Endothelial cell of umbilical vein (primary cell): ENCODE data around the gene BTN2A1. TPM values are rescaled to one million over a fixed set of nuclear protein-coding genes. Genes with fewer than 3 reads are reported as not detected.
A peak's percentile ranks its signal among the peaks of the same experiment; 100 is the strongest.

Experiments used
- BruUV-seq: library from RNA; stranded (reverse); fragments of 400-500 nt; replicated peaks from 2 replicates; lab custom pipeline; 2021; lab: Mats Ljungman, UMichigan
- CTCF ChIA-PET: fragments of 300-600, 350-600 bp; sonication (Branson Sonifier 250); formaldehyde crosslinking; loops from one replicate; lab custom pipeline; 2021; ENCODE audit warnings: antibody characterized with exemption, inconsistent platforms; lab: Charles Lee
- POLR2A ChIA-PET: fragments of 300-600, 350-600 bp; sonication (Branson Sonifier 250); formaldehyde crosslinking; loops from one replicate; lab custom pipeline; 2021; ENCODE audit warnings: antibody characterized with exemption, inconsistent platforms; lab: Charles Lee
- DNase-seq: peaks from one replicate; pipeline ENCODE4 v3.0.0-alpha.2; 2011; ENCODE audit warnings: low read depth, low spot score
- FAIRE-seq: peaks from 2 replicates; lab custom pipeline; 2011; peaks lifted over from hg19 to GRCh38; lab: Jason Lieb, UNC
- H2AFZ ChIP-seq: 2 replicates; pipeline ENCODE4 v1.6.0; 2012; ENCODE audit warnings: low read depth, low read length, control low read depth, inconsistent platforms
- H3K27ac ChIP-seq: 2 replicates; pipeline ENCODE4 v1.5.1; 2011; ENCODE audit warnings: low read depth, mild to moderate bottlenecking, control low read depth, low read length, moderate library complexity; ENCODE audit not compliant: insufficient read depth
- H3K27me3 ChIP-seq, 2 experiments: 2 replicates each; pipeline versions ENCODE4 v1.6.0 to v1.6.1; 2011; ENCODE audit warnings: low read length in 2 of 2, mixed read lengths in 1 of 2; ENCODE audit not compliant: control insufficient read depth in 2 of 2, insufficient read depth in 2 of 2
- H3K36me3 ChIP-seq, 2 experiments: 2 replicates in 1 of 2; 3 replicates in 1 of 2; pipeline ENCODE4 v1.5.1; 2011; ENCODE audit warnings: low read length in 2 of 2, mild to moderate bottlenecking in 1 of 2, moderate library complexity in 1 of 2; ENCODE audit not compliant: control insufficient read depth in 2 of 2, insufficient read depth in 2 of 2; ENCODE audit errors: extremely low read depth in 1 of 2
- H3K4me1 ChIP-seq: 3 replicates; pipeline ENCODE4 v1.5.1; 2011; ENCODE audit warnings: mild to moderate bottlenecking, low read length; ENCODE audit not compliant: control insufficient read depth, insufficient read depth; ENCODE audit errors: extremely low read depth
- H3K4me2 ChIP-seq: 2 replicates; pipeline ENCODE4 v1.6.1; 2011; ENCODE audit warnings: low read length, control low read depth, mixed read lengths; ENCODE audit not compliant: insufficient read depth
- H3K4me3 ChIP-seq, 3 experiments: fragments of 200-600 bp in 1 of 3; sonication (generic), shearing (Covaris generic) in 1 of 3; replicated peaks in 1 of 3; 2 replicates each; pipeline ENCODE4 v1.5.1; 2011 to 2016; ENCODE audit warnings: control low read depth in 3 of 3, low read length in 3 of 3, mild to moderate bottlenecking in 2 of 3, inconsistent platforms in 1 of 3, low read depth in 1 of 3, moderate library complexity in 1 of 3; ENCODE audit not compliant: insufficient read depth in 1 of 3
- H3K79me2 ChIP-seq: 2 replicates; pipeline ENCODE4 v1.6.0; 2012; ENCODE audit warnings: low read length, inconsistent platforms; ENCODE audit not compliant: control insufficient read depth, insufficient read depth
- H3K9ac ChIP-seq: replicated peaks from 2 replicates; pipeline ENCODE3; 2011; ENCODE audit warnings: low read length, control low read depth; ENCODE audit not compliant: insufficient read depth; ENCODE audit errors: extremely low read depth
- H3K9me1 ChIP-seq: replicated peaks from 3 replicates; pipeline ENCODE4 v1.6.0; 2011; ENCODE audit warnings: mild to moderate bottlenecking, low read length; ENCODE audit not compliant: control insufficient read depth, insufficient read depth; ENCODE audit errors: extremely low read depth
- H3K9me3 ChIP-seq: replicated peaks from 2 replicates; pipeline ENCODE4 v1.5.1; 2012; ENCODE audit warnings: low read length, inconsistent platforms; ENCODE audit not compliant: control insufficient read depth, insufficient read depth
- H4K20me1 ChIP-seq: replicated peaks from 2 replicates; pipeline ENCODE3; 2011; ENCODE audit warnings: mild to moderate bottlenecking, low read length; ENCODE audit not compliant: control insufficient read depth, insufficient read depth; ENCODE audit errors: extremely low read depth
- CTCF ChIP-seq, 2 donors: IDR thresholded peaks; 1 replicate in 1 of 2; 2 replicates in 1 of 2; pipeline ENCODE4 v1.5.1; 2011; ENCODE audit warnings: low read length in 2 of 2, mild to moderate bottlenecking in 2 of 2, moderate library complexity in 2 of 2, control low read depth in 1 of 2, inconsistent platforms in 1 of 2, low read depth in 1 of 2; ENCODE audit not compliant: insufficient read depth in 1 of 2; ENCODE audit errors: extremely low read depth in 1 of 2
- EZH2 ChIP-seq: IDR thresholded peaks from 2 replicates; pipeline ENCODE4 v1.6.1; 2012; ENCODE audit warnings: borderline replicate concordance, low read depth, mild to moderate bottlenecking, moderate library complexity, low read length, inconsistent platforms; ENCODE audit not compliant: severe bottlenecking
- FOS ChIP-seq: IDR thresholded peaks from 2 replicates; pipeline ENCODE4 v1.6.1; 2011; ENCODE audit warnings: mild to moderate bottlenecking, low read length, moderate library complexity, borderline replicate concordance; ENCODE audit not compliant: insufficient read depth
- GATA2 ChIP-seq: IDR thresholded peaks from 2 replicates; pipeline ENCODE4 v1.7.0; 2011; ENCODE audit warnings: low read depth, mild to moderate bottlenecking, moderate library complexity, mixed read lengths, low read length; ENCODE audit not compliant: insufficient read length, insufficient read depth
- JUN ChIP-seq: IDR thresholded peaks from 2 replicates; pipeline ENCODE4 v1.6.1; 2011; ENCODE audit warnings: borderline replicate concordance, low read depth; ENCODE audit not compliant: insufficient read length, insufficient read depth
- MYC ChIP-seq: IDR thresholded peaks from one replicate; pipeline ENCODE4 v1.6.1; 2011; ENCODE audit warnings: mild to moderate bottlenecking, low read depth, low read length
- POLR2A ChIP-seq: IDR thresholded peaks from 2 replicates; pipeline ENCODE4 v1.6.1; 2012; ENCODE audit warnings: low read depth, mild to moderate bottlenecking, control low read depth, low read length
- POLR2AphosphoS5 ChIP-seq: IDR thresholded peaks from 2 replicates; pipeline ENCODE4 v1.6.1; 2012; ENCODE audit warnings: low read depth, mild to moderate bottlenecking, control low read depth, low read length, moderate library complexity; ENCODE audit not compliant: insufficient read depth
- dilution Hi-C: fragments of 300-500 bp; cut with MboI; formaldehyde crosslinking; loops from one replicate; pipeline ENCODE4 v1.15.0; 2019; ENCODE audit warnings: low sequenced_read_pairs; ENCODE audit not compliant: extremely low pct_ligation_motif_present
- intact Hi-C: fragments of 100-400 bp; cut with micrococcal nuclease; formaldehyde crosslinking; loops from one replicate; pipeline ENCODE4 v1.10.0; 2022
- polyA plus RNA-seq, 4 experiments: library from polyadenylated mRNA; depleted of rRNA in 3 of 4; stranded (reverse) in 3 of 4; unstranded in 1 of 4; fragments of >200 nt; gene quantifications; 2 replicates each; pipeline versions ENCODE4 v1.2.1 to v1.2.3, GENCODE V29; 2011 to 2012; ENCODE audit warnings: missing spikeins in 1 of 4
- total RNA-seq: library from RNA; stranded (reverse); gene quantifications from 2 replicates; pipeline ENCODE4 v1.2.3, GENCODE V29; 2021
- TF ChIP-seq, protein P1 (sequence below): IDR thresholded peaks from 2 replicates; pipeline ENCODE4 v1.6.1; 2011; ENCODE audit not compliant: insufficient read depth, insufficient read length

The BTN2A1 gene
- total and polyA plus RNA-seq, 2 donors (not counting 3 experiments of a cell fraction or from before 2014, with no cell fraction given) = 25.1 to 31.9 TPM

DNA sequence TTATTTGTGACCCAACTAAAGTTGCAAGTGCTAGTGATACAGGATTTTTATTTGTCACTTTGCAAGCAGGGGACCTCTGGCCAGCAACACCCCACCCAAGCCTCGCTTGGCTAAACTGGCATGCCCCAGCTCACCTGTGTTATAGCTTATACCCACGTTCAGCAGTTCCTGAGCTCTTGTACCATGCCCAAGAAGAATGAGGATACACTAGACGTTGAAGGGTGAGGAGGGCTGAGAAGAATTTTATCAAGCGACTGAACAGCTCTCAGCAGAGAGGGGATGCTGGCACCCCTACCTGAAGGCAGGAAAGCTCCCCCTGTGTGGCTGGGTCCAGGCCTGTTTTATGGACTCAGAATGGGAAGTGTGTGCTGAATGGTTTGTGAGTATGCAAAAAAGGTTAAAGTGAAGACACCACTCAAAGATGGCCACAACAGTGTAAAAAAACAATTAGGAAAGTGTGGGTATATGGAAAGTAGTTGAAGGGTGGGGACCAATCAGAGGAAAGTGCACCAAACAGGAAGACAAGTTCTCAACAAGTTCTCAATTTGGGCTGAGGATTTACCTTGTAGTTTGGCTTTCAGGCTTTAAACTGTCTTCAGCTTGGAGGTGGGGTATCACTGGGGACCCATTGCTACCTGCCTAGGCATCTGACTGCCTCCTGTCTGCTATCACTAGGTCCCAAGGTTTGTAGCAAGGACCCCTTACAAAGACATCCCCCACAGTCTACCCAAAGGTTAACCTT, 15.0 kb downstream of the BTN2A1 start:
- ChIA-PET POLR2A (no interaction called here), CTCF (interaction anchor here (1.0 kb wide), 1 partner anchor 131 kb away, joined by 5 read pairs; no protein-coding TSS in a partner anchor)
- TF ChIP-seq, protein P1, sequence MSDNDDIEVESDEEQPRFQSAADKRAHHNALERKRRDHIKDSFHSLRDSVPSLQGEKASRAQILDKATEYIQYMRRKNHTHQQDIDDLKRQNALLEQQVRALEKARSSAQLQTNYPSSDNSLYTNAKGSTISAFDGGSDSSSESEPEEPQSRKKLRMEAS = no peak
- TF ChIP-seq POLR2A (no peak), JUN (no peak), POLR2AphosphoS5 (no peak)
- H3K36me3 ChIP-seq = peaks cover 3 to 13% of the 10 kb centered on the region in 2 experiments
- H3K4me2 ChIP-seq = no peak overlapping the region
- no peak overlapping the region for H3K4me3 ChIP-seq
- H4K20me1 ChIP-seq = no peaks in the 10 kb centered on the region
- H3K9me3 ChIP-seq = no peaks in the 10 kb centered on the region
- dilution Hi-C loops (no loop called here), intact Hi-C loops (no loop called here)
- H3K79me2 ChIP-seq = no peaks in the 10 kb centered on the region
- no TSS peak for BruUV-seq
- FAIRE-seq (no peak), DNase-seq (no peak)
- H3K9me1 ChIP-seq = no peaks in the 10 kb centered on the region
- no peak overlapping the region for H3K27ac ChIP-seq
- H2AFZ ChIP-seq = peak overlapping the region; percentile 15
- peaks cover 23% of the 10 kb centered on the region for H3K4me1 ChIP-seq
- H3K27me3 ChIP-seq = no peaks in the 10 kb centered on the region
- no peak overlapping the region for H3K9ac ChIP-seq

DNA sequence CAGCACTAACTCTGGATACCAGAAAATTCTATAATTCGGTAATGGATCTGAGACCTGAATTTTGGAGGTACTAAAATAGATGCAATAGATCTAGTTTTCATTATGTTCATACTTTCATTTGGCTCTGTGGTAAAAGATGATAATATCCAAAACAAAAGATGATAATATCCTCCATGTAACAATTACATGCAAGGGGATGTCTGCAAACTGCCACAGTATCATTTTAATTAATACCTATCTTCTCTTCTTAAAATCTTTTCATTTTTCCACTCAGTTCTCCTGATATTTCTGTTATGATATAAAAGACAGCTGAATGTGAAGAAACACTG, 15.6 kb downstream of the BTN2A1 start:
- peak overlapping the region; percentile 90 for H3K9ac ChIP-seq
- no TSS peak for BruUV-seq
- peak overlapping the region; percentile 90 for H3K27ac ChIP-seq
- no peak for DNase-seq
- intact Hi-C loops = no loop called here
- no peaks in the 10 kb centered on the region for H3K9me3 ChIP-seq
- H3K27me3 ChIP-seq = no peaks in the 10 kb centered on the region
- no peaks in the 10 kb centered on the region for H4K20me1 ChIP-seq
- TF ChIP-seq, protein P1 = no peak
- TF ChIP-seq JUN (no peak), MYC (no peak), POLR2AphosphoS5 (no peak), CTCF (IDR thresholded peaks at IDR 0.05; ENCODE audit: extremely low read depth in 1 of 2, insufficient read depth in 1 of 2, low read depth in 1 of 2, low read length in 2 of 2) (no peak), EZH2 (no peak), GATA2 (no peak), FOS (no peak), POLR2A (no peak)
- H3K4me2 ChIP-seq = peak overlapping the region; percentile 97
- H3K4me1 ChIP-seq = peaks cover 23% of the 10 kb centered on the region
- ChIA-PET POLR2A (interaction anchor here (1.2 kb wide), 2 partner anchors 47 to 60 kb away, joined by 4 read pairs; no protein-coding TSS in a partner anchor), CTCF (interaction anchor here (1.1 to 1.8 kb wide), 5 partner anchors 29 to 132 kb away, joined by 3 to 12 read pairs (median 5); no protein-coding TSS in a partner anchor)
- dilution Hi-C loops = no loop called here
- peaks cover 3 to 6% of the 10 kb centered on the region in 2 experiments for H3K36me3 ChIP-seq
- H3K79me2 ChIP-seq = no peaks in the 10 kb centered on the region
- no peak for FAIRE-seq
- peak overlapping the region; percentile 49 for H2AFZ ChIP-seq
- H3K9me1 ChIP-seq = no peaks in the 10 kb centered on the region
- H3K4me3 ChIP-seq = peak overlapping the region; percentile 25 to 73 (median 35)
